Pancreas (tissue), 10 donors: ENCODE data around the gene SOCS1. TPM values are rescaled to one million over a fixed set of nuclear protein-coding genes. Genes with fewer than 3 reads are reported as not detected.

Source experiments
- ATAC-seq, 4 donors: fragments of 200-7000 bp; cut with Tn5 transposase; one replicate each; pipeline versions ENCODE4 v1.8.0 to v1.9.1; 2020; ENCODE audit warnings: mild to moderate bottlenecking in 4 of 4, moderate library complexity in 4 of 4
- DNase-seq, 6 donors: peaks; one replicate each; pipeline ENCODE4 v3.0.0-alpha.2; 2020
- FAIRE-seq: peaks from 2 replicates; lab custom pipeline; 2012; peaks lifted over from hg19 to GRCh38; lab: Jason Lieb, UNC
- H3K27ac ChIP-seq, 4 donors: fragments of 200-600 bp; sonication (generic); 1 replicate in 3 of 4; 2 replicates in 1 of 4; pipeline versions ENCODE4 v1.5.0 to v1.8.0; 2020
- H3K27me3 ChIP-seq, 4 donors: fragments of 200-600 bp; one replicate each; pipeline ENCODE4 v1.8.0; 2021
- H3K36me3 ChIP-seq, 3 donors: fragments of 200-600 bp; sonication (generic) in 1 of 3; one replicate each; pipeline versions ENCODE4 v1.5.0 to v1.8.0; 2020 to 2021
- H3K4me1 ChIP-seq, 3 donors: fragments of 200-600 bp; one replicate each; pipeline ENCODE4 v1.8.0; 2021
- H3K4me3 ChIP-seq, 4 donors: fragments of 200-600 bp; sonication (generic) in 2 of 4; one replicate each; pipeline versions ENCODE4 v1.5.0 to v1.8.0; 2020 to 2021
- H3K9me3 ChIP-seq, 4 donors: fragments of 200-600 bp; one replicate each; pipeline ENCODE4 v1.8.0; 2021
- CTCF ChIP-seq, 4 donors: fragments of 200-600 bp; sonication (generic) in 3 of 4; IDR thresholded peaks; one replicate each; pipeline versions ENCODE4 v1.5.0 to v1.8.0; 2021; ENCODE audit warnings: antibody characterized with exemption in 4 of 4
- WGBS, 2 donors: extraction: QIAGEN DNeasy Blood & Tissue Kit; methylation state at CpG; one replicate each; pipeline ENCODE4 v1.1.7; 2013; 5-methylcytosine and 5-hydroxymethylcytosine counted together
- intact Hi-C, 3 donors: fragments of 100-400 bp; cut with DNase I; formaldehyde crosslinking; loops; one replicate each; pipeline versions ENCODE4 v1.11.1 to v1.14.2; 2022
- polyA plus RNA-seq, 2 donors: library from polyadenylated mRNA; stranded (reverse); fragments of 200-250 nt; gene quantifications; one replicate each; pipeline ENCODE4 v1.2.3, GENCODE V29; 2013
- total RNA-seq, 6 donors: library from RNA; stranded (reverse); fragmentation: NEBNext Ultra II Directional in 4 of 6; extraction: Animal tissue kit (Norgen Biotek cat#: 25700) in 4 of 6; gene quantifications; one replicate each; pipeline versions ENCODE4 v1.2.1 to v1.2.4, GENCODE V29; 2021 to 2023
- donor health status: healthy with polysubstance abuse.
- donor health status: DM: no; HTN: no; CAD: no; lungs with moderate emphysema.
- donor health status: DM: no; HTN: no; CAD: no.
- donor health status: control.
- donor health status: control.
- donor health status: Bipolar disorder and iron deficiency.
- donor health status: DM: yes; HTN: yes; CAD: no.
- donor health status: DM: no; HTN: no; CAD: no.
- donor health status: DM: no; HTN: no; CAD: no.
- donor health status: DM: yes; HTN: yes; CAD: no.

The SOCS1 gene
- total and polyA plus RNA-seq, 8 donors = 1.3 to 7.9 (median 2.0) TPM

- Histone ChIP-seq H3K27ac (no peak overlapping the region), H3K36me3 (no peaks in the 10 kb centered on the region), H3K4me1 (no peaks in the 10 kb centered on the region), H3K4me3 (no peak overlapping the region), H3K27me3 (no peaks in the 10 kb centered on the region), H3K9me3 (no peaks in the 10 kb centered on the region)
- WGBS, 2 donors = 81 to 84% methylated on average over 4 of the region's 4 CpGs
- ATAC-seq (no peak), DNase-seq (no peak), FAIRE-seq (no peak)
- intact Hi-C loops = no loop called here
- no peak for TF ChIP-seq CTCF (IDR thresholded peaks at IDR 0.05)
Observed at GRCh38 chr16:11283820-11284248, 27.8 kb upstream of the SOCS1 start.

GRCh38 chr16:11280616-11281522, 24.9 kb upstream of the SOCS1 start, which contains the start of gene PRM1:
Gene PRM1 (minus strand): TSS chr16:11281330. CDS start chr16:11281238, 92 bp downstream.
- DNase-seq (no peak), FAIRE-seq (no peak)

GRCh38 chr16:11278681-11279628, 23.0 kb upstream of the SOCS1 start:
- intact Hi-C loops = no loop called here
- Histone ChIP-seq H3K36me3 (no peaks in the 10 kb centered on the region), H3K27ac (no peak overlapping the region), H3K4me3 (no peak overlapping the region), H3K27me3 (no peaks in the 10 kb centered on the region), H3K9me3 (no peaks in the 10 kb centered on the region), H3K4me1 (no peaks in the 10 kb centered on the region)
- DNase-seq (no peak), FAIRE-seq (no peak), ATAC-seq (no peak)
- WGBS, 2 donors = 78 to 92% methylated on average over 7 of the region's 7 CpGs
- TF ChIP-seq CTCF (IDR thresholded peaks at IDR 0.05) = no peak

More at GRCh38 chr16:11280616-11281522, 24.9 kb upstream of the SOCS1 start, which contains the start of gene PRM1:
- H3K27me3 ChIP-seq = no peaks in the 10 kb centered on the region
- no peaks in the 10 kb centered on the region for H3K36me3 ChIP-seq
- H3K9me3 ChIP-seq = no peaks in the 10 kb centered on the region
- no peak within 1 kb of the TSS for H3K4me3 ChIP-seq
- no peak for TF ChIP-seq CTCF (IDR thresholded peaks at IDR 0.05)
- WGBS, 2 donors = 85 to 86% methylated on average over 20 to 25 of the region's 25 CpGs
- intact Hi-C loops = no loop called here
- H3K27ac ChIP-seq = no peak within 1 kb of the TSS
- ATAC-seq = no peak
- no peaks in the 10 kb centered on the region for H3K4me1 ChIP-seq

GRCh38 chr16:11277607-11278337, 21.8 kb upstream of the SOCS1 start:
- intact Hi-C loops = no loop called here
- ATAC-seq (no peak), DNase-seq (no peak), FAIRE-seq (no peak)
- no peak for TF ChIP-seq CTCF (IDR thresholded peaks at IDR 0.05)
- H3K27ac ChIP-seq = no peak overlapping the region
- no peaks in the 10 kb centered on the region for H3K4me1 ChIP-seq
- H3K27me3 ChIP-seq = no peaks in the 10 kb centered on the region
- no peaks in the 10 kb centered on the region for H3K9me3 ChIP-seq
- H3K36me3 ChIP-seq = no peaks in the 10 kb centered on the region
- H3K4me3 ChIP-seq = no peak overlapping the region
- 87 to 90% methylated on average over 12 of the region's 12 CpGs for WGBS, 2 donors
